Measurements from ENCODE around the gene BEX3. TPM values are rescaled to one million over a fixed set of nuclear protein-coding genes. Genes with fewer than 3 reads are reported as not detected.
"Not testable (repeated sequence)": the region's sequence is repeated elsewhere in the genome, so short reads cannot be mapped to it uniquely, and the experiment has no call there.

Gene BEX3
- total RNA-seq, 1 experiment from 2014 or later = 269 TPM

- in situ Hi-C loops (cut with HindIII; ENCODE audit: low pct_unique_long_range_greater_than_20kb, low sequenced_read_pairs) = no loop called here
- DNase-seq (ENCODE audit: low read depth, low spot score) = no peak
Measured at GRCh38 chrX:103369479-103369878, 6.9 kb upstream of the BEX3 start.

GRCh38 chrX:103372886-103373285, 3.5 kb upstream of the BEX3 start:
- in situ Hi-C loops (cut with HindIII; ENCODE audit: low pct_unique_long_range_greater_than_20kb, low sequenced_read_pairs) = no loop called here
- no peak for DNase-seq (ENCODE audit: low read depth, low spot score)

- no peak for DNase-seq (ENCODE audit: low read depth, low spot score)
- in situ Hi-C loops (cut with HindIII; ENCODE audit: low pct_unique_long_range_greater_than_20kb, low sequenced_read_pairs) = no loop called here
Measured at GRCh38 chrX:103373581-103373980, 2.8 kb upstream of the BEX3 start.

GRCh38 chrX:103376979-103377324, 614 bp downstream of the BEX3 start:
- DNase-seq (ENCODE audit: low read depth, low spot score) = peak; percentile 57
- in situ Hi-C loops (cut with HindIII; ENCODE audit: low pct_unique_long_range_greater_than_20kb, low sequenced_read_pairs) = no loop called here

GRCh38 chrX:103378990-103379389, 2.7 kb downstream of the BEX3 start:
- no peak for DNase-seq (ENCODE audit: low read depth, low spot score)
- in situ Hi-C loops (cut with HindIII; ENCODE audit: low pct_unique_long_range_greater_than_20kb, low sequenced_read_pairs) = no loop called here

- DNase-seq (ENCODE audit: low read depth, low spot score) = no peak
- in situ Hi-C loops (cut with HindIII; ENCODE audit: low pct_unique_long_range_greater_than_20kb, low sequenced_read_pairs) = no loop called here
Measured at GRCh38 chrX:103382877-103383276, 6.5 kb downstream of the BEX3 start.

GRCh38 chrX:103384672-103385071, 8.3 kb downstream of the BEX3 start:
- DNase-seq (ENCODE audit: low read depth, low spot score) = no peak
- in situ Hi-C loops (cut with HindIII; ENCODE audit: low pct_unique_long_range_greater_than_20kb, low sequenced_read_pairs) = no loop called here

GRCh38 chrX:103385283-103385830, 9.0 kb downstream of the BEX3 start:
- in situ Hi-C loops (cut with HindIII; ENCODE audit: low pct_unique_long_range_greater_than_20kb, low sequenced_read_pairs); DNase-seq (ENCODE audit: low read depth, low spot score): not testable (repeated sequence)

GRCh38 chrX:103386332-103386731, 10.0 kb downstream of the BEX3 start:
- DNase-seq (ENCODE audit: low read depth, low spot score) = no peak
- in situ Hi-C loops (cut with HindIII; ENCODE audit: low pct_unique_long_range_greater_than_20kb, low sequenced_read_pairs) = no loop called here

- in situ Hi-C loops (cut with HindIII; ENCODE audit: low pct_unique_long_range_greater_than_20kb, low sequenced_read_pairs) = no loop called here
- no peak for DNase-seq (ENCODE audit: low read depth, low spot score)
Measured at GRCh38 chrX:103393487-103393886, 17.1 kb downstream of the BEX3 start.

GRCh38 chrX:103396186-103396585, 19.8 kb downstream of the BEX3 start:
- in situ Hi-C loops (cut with HindIII; ENCODE audit: low pct_unique_long_range_greater_than_20kb, low sequenced_read_pairs) = no loop called here
- DNase-seq (ENCODE audit: low read depth, low spot score) = no peak

GRCh38 chrX:103396660-103397059, 20.3 kb downstream of the BEX3 start:
- no peak for DNase-seq (ENCODE audit: low read depth, low spot score)
- in situ Hi-C loops (cut with HindIII; ENCODE audit: low pct_unique_long_range_greater_than_20kb, low sequenced_read_pairs) = no loop called here

- in situ Hi-C loops (cut with HindIII; ENCODE audit: low pct_unique_long_range_greater_than_20kb, low sequenced_read_pairs) = no loop called here
- no peak for DNase-seq (ENCODE audit: low read depth, low spot score)
Measured at GRCh38 chrX:103397707-103398106, 21.4 kb downstream of the BEX3 start.

- in situ Hi-C loops (cut with HindIII; ENCODE audit: low pct_unique_long_range_greater_than_20kb, low sequenced_read_pairs) = no loop called here
- DNase-seq (ENCODE audit: low read depth, low spot score) = peak; percentile 79
Measured at GRCh38 chrX:103398421-103398864, 22.1 kb downstream of the BEX3 start.

- in situ Hi-C loops (cut with HindIII; ENCODE audit: low pct_unique_long_range_greater_than_20kb, low sequenced_read_pairs) = no loop called here
- no peak for DNase-seq (ENCODE audit: low read depth, low spot score)
Measured at GRCh38 chrX:103399744-103400143, 23.4 kb downstream of the BEX3 start.

- in situ Hi-C loops (cut with HindIII; ENCODE audit: low pct_unique_long_range_greater_than_20kb, low sequenced_read_pairs) = no loop called here
- DNase-seq (ENCODE audit: low read depth, low spot score) = no peak
Measured at GRCh38 chrX:103400931-103401330, 24.6 kb downstream of the BEX3 start.

- peak; percentile 77 for DNase-seq (ENCODE audit: low read depth, low spot score)
- in situ Hi-C loops (cut with HindIII; ENCODE audit: low pct_unique_long_range_greater_than_20kb, low sequenced_read_pairs) = no loop called here
Measured at GRCh38 chrX:103404231-103405008, 28.1 kb downstream of the BEX3 start.

- DNase-seq (ENCODE audit: low read depth, low spot score) = no peak
- in situ Hi-C loops (cut with HindIII; ENCODE audit: low pct_unique_long_range_greater_than_20kb, low sequenced_read_pairs) = no loop called here
Measured at GRCh38 chrX:103405009-103405333, 28.6 kb downstream of the BEX3 start.

- in situ Hi-C loops (cut with HindIII; ENCODE audit: low pct_unique_long_range_greater_than_20kb, low sequenced_read_pairs) = no loop called here
- no peak for DNase-seq (ENCODE audit: low read depth, low spot score)
Measured at GRCh38 chrX:103406256-103406655, 29.9 kb downstream of the BEX3 start.
